ENCODE data around the gene CDK5.
A peak's percentile ranks its signal among the peaks of the same experiment; 100 is the strongest.

Gene CDK5

GRCh38 chr7:151071032-151071866, 13.6 kb upstream of the CDK5 start:
- DNase-seq = no peak

GRCh38 chr7:151070574-151070960, 12.9 kb upstream of the CDK5 start:
- no peak for DNase-seq

GRCh38 chr7:151069841-151070573, 12.3 kb upstream of the CDK5 start:
- no peak for DNase-seq

GRCh38 chr7:151068069-151068773, 10.5 kb upstream of the CDK5 start:
- no peak for DNase-seq

- DNase-seq = no peak
These were observed 8.7 kb upstream of the CDK5 start for GRCh38 chr7:151066273-151066974.

- DNase-seq = no peak
These were observed 7.8 kb upstream of the CDK5 start for GRCh38 chr7:151065516-151065915.

GRCh38 chr7:151064993-151065392, 7.3 kb upstream of the CDK5 start:
- DNase-seq = no peak

- no peak for DNase-seq
These were observed 6.8 kb upstream of the CDK5 start for GRCh38 chr7:151064454-151064853.

GRCh38 chr7:151063212-151063561, 5.5 kb upstream of the CDK5 start:
- DNase-seq = no peak

GRCh38 chr7:151062399-151063211, 4.9 kb upstream of the CDK5 start:
- no peak for DNase-seq

- no peak for DNase-seq
These were observed 4.4 kb upstream of the CDK5 start for GRCh38 chr7:151062111-151062398.

- no peak for DNase-seq
These were observed 3.8 kb upstream of the CDK5 start for GRCh38 chr7:151061213-151062110.

GRCh38 chr7:151060416-151061212, 2.9 kb upstream of the CDK5 start:
- no peak for DNase-seq

GRCh38 chr7:151060113-151060415, 2.4 kb upstream of the CDK5 start:
- DNase-seq = no peak

- peak; percentile 32 to 68 (median 60) for DNase-seq
These were observed 1.8 kb upstream of the CDK5 start, which contains the start of gene SLC4A2 for GRCh38 chr7:151059367-151060112. TSS of gene SLC4A2 (plus strand) at chr7:151059589. CDS start at chr7:151061988, 2,399 bp downstream.

- DNase-seq = peak in 3 of 6 experiments; percentile 31 to 61 (median 56)
These were observed 1.2 kb upstream of the CDK5 start for GRCh38 chr7:151058781-151059366.

GRCh38 chr7:151057989-151058780, 488 bp upstream of the CDK5 start:
- peak; percentile 93 to 98 (median 96) for DNase-seq

All from stimulated activated naive CD4-positive, alpha-beta T cell (primary cell).